Activated CD8-positive, alpha-beta memory T cell treated with anti-CD3 and anti-CD28 coated beads, Interleukin-2, amount 50 U/mL, for 1 hour (primary cell): Measurements from ENCODE around the gene RAB7A.
A peak's percentile ranks its signal among the peaks of the same experiment; 100 is the strongest.

Source experiments
- DNase-seq: peaks from one replicate; pipeline ENCODE4 v3.0.0-alpha.2; 2020; ENCODE audit errors: extremely low read depth

Gene RAB7A

DNA sequence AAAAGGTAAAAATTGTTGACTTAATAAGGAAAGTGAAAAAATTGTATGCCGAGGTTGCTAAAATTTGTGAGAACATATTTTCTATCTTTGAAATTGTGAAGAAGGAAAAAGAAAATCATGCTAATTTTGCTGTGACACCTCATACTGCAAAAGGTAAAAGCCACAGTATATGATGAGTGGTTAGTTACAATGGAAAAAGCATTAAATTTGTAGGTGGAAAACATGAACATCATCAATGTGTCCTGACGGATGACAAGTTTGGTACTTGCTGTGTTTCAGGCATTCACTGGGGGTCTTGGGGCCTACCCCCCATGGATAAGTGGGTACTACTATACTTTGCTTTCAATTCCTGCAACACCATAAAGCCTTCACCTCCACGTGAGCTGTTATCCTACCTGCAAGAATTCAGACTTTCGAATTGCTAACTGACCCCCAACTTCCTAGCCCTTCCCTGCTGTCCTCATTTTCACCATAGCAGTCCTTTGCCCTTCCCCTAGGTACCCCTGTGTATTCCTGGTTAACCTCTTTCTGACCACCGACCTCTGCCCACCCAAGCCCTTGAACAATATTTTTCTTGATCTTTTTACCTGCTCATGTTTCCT is 62.4 kb downstream of the RAB7A start:
- DNase-seq, result no peak

DNA sequence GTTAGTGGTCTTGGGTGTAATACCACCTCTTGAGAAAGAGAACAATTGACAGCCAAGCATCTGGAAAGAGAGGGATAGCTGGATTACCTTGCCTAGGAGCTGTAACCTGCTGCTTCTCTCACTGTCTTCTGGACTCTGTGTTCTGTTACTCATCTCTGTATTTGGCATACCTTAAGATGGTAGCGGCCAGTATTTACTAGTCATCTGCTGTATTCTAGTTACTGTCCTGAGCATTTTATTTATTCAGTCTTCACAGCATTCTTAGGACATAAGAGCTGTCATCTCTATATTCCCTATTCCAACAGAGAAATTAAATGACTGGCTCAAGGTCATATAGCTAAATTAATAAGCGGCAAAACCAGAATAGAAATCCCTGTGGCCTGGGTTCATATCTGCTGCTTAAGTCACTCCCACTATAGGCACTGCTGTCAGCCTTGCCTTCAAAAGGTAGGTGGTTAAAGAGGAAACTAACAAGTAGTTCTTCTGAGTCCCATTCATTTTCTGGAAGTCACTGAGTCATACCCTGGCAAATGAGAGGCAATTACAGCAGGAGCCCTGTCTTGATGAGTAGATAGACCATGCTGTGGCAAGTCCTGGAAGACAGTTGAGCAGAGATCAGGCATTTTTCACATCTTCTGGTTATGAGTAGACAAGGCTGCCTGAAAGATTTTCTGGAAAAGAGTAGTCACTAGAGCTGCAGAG is 68.2 kb downstream of the RAB7A start:
- no peak for DNase-seq

DNA sequence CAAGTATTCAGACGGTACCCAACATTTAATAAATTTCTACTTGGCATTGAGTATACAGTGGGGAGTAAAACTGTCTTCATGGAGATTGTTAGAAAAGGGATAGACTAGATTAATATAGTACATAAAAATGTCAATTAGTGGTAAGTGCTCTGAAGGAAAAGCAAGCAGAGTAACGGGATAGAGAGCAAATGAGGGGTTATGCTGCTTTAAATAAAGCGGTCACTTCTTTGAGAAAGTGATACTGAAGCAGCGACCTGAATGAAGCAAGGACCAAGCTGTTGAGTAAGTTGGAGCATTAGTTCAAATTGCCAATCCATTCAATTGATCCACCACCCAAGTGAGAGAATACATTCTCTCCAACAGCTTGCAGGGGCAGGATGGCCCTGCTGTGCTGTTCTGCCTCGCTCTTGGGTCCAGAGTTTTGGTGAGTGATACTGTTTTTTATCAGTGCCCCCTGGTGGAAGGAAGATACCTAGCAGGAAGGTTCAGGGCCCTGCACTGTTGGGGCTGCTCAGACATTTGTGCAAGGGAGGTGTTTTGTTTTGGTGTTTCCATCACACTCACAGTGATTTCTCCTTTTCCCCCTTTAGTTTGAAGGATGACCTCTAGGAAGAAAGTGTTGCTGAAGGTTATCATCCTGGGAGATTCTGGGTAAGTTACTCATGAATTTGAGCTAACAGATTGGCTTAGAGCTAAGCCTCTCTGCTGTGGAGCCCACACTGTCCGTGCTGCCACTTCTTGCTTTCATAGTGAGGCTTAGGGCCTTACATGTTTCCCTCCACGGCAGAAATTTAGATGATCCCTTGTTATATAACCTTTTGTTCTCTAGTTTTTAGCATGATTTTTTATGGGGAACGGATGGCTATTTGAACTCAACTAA is 69.0 kb downstream of the RAB7A start:
- peak; percentile 28 for DNase-seq

GRCh38 chr3:128799653-128800052 is 73.7 kb downstream of the RAB7A start:
- no peak for DNase-seq

- DNase-seq, result no peak
Observed at GRCh38 chr3:128800241-128801187, 74.5 kb downstream of the RAB7A start.

DNA sequence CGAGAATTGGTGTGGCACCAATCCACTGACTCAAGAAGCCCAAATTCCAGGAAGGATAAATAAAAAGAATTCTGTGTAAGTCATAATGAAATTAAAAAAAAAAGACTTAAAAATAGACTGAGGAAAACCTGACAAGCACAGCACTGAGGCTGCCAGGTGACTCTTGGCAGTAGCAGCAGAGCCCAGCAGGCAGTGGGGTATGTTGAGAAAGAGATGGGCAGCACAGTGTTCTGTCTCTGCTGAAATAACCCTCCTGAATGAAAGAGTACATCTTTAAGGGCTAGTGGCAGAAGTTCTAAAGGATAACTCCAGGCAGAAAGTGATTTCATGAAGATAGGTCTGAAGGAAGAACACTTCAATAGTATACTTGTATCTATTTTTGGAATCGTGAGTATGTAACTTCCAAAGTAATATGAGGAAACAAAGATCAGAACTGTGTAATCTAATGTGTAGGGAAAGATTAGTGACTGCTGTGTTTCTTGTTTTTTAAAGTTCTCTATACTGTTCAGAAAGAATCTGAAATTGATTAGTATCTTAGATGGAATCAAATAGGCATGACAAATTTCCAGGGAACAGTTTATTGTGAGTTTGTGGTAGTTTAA is 75.9 kb downstream of the RAB7A start:
- DNase-seq, result no peak

GRCh38 chr3:128803307-128803706 is 77.3 kb downstream of the RAB7A start:
- DNase-seq, result no peak

DNA sequence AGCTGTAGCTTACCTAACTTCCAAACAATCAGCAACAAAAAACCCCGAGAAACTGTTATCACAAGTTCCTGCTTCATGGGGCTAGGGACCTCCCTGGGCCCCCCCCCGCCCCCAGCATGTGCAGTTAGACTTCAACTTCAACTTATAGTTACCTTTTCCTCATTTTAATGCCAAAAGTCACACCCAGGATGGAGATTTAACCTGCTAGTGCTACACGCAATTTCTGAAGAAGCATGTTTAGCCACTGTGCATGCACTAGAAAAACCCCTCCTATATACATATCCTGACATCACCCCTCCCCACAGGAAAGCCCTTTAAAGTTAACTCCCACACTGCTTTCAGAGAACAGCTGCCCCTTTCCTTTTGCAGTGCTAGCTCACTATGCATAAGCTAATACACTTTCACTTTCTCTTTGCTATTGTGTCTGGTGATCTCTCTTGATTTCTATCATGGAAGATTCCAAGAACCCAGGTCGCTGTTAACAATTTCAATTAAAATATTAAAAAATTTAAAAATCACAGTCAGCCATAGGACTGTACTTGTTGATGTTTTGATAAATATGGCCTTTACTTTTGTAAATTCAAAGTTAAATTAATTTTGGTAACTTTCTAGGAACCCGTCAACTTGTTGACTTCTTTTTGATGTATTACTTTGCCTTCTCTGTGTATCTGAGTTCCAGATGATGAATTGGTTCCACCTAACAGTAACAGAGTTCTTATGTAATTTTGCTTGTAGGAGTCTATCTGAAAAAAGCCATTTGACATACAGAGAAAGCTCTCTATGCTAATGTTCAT is 78.2 kb downstream of the RAB7A start:
- peak; percentile 23 for DNase-seq

DNA sequence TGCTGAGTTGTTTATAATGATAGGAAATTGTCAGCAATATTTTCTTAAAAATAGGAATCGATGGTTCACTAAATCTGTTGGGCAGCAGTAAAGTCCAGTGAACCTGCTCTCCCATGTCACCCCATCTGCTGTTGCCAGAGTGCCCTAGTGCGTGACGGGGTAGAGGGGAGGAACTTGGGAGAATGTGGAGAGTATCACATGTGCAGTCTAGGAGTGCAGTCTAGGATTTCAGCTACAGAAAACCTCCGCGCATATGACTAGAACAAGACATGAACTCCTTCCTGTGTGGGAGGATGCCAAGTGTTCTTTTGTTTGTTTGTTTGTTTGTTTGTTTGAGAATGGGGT is 78.8 kb downstream of the RAB7A start:
- DNase-seq, result no peak

- DNase-seq, result no peak
Observed at GRCh38 chr3:128805772-128806171, 79.8 kb downstream of the RAB7A start.

GRCh38 chr3:128806588-128806987 is 80.6 kb downstream of the RAB7A start:
- no peak for DNase-seq

DNA sequence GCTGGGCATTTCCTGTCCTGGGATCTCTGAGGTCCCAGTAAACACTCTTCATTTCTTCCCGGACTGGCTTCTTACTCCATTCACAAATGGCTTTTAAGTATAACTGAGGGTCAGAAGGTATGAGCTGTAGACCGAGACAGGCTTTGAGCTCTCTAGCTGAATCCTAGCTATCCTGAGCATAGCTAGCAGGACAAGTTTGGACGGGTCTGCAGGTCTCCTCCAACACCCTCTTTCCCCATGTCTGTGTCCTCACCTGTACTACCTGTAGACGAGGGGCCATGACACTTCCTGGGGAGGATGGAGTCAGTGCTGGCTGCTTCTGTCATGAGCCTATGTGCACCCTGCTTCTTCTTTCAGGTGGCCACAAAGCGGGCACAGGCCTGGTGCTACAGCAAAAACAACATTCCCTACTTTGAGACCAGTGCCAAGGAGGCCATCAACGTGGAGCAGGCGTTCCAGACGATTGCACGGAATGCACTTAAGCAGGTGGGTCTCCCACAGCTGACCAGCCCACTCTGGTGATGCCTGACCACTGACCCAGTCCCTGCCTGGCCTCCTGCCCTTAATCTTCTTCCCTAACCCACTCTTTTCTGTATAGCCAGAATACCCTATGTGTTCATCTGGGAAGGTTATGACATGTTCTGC is 81.3 kb downstream of the RAB7A start:
- no peak for DNase-seq

GRCh38 chr3:128808672-128809071 is 82.7 kb downstream of the RAB7A start:
- DNase-seq, result no peak

DNA sequence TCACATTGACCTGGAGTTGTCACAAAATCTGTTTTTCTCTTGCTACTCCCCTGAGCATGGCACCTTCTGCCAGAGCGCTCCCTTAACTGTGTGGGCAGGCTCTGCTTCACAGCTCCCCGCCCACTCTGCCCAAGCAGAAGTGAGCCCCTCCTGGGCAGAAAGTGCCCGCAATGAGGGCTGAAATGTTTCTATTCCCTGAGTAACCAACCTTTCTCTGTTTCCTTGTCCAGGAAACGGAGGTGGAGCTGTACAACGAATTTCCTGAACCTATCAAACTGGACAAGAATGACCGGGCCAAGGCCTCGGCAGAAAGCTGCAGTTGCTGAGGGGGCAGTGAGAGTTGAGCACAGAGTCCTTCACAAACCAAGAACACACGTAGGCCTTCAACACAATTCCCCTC is 87.1 kb downstream of the RAB7A start:
- no peak for DNase-seq

- DNase-seq, result no peak
Observed at GRCh38 chr3:128814060-128814459, 88.1 kb downstream of the RAB7A start.

- no peak for DNase-seq
Observed at GRCh38 chr3:128814519-128815317, 88.7 kb downstream of the RAB7A start.

DNA sequence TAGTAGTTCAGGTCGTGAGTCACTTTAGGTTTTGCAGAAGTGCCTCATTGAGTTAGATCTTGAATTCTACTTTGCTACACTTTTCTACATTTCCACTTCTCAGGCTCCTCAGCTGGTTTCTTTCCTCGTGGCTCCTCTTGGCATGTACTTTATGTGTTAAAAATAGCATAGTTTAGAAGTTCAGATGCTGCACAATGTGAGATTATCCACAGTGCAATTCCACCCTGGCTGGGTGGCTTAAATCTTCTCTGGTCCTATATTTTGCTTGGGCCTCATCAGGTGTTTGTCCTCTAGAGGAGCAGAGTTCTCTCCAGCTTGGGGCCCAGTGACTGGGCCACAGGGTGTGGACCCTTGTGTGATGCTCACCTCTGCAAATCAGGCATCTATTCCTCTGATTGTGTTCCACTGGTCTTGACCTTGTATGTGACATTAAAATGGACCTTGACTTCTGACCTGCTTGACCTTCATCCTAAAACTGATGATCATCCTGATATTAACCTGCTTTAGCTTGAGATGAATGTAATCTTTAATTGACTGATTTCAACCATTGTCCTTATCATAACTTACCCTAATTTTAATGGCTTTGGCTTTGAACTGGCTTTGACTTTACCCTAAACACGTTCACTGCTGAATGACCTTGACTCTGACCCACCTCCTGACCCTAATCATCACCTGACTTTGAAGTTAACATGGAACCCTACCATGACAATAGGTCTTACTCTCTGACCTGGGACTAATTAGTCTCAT is 89.5 kb downstream of the RAB7A start:
- DNase-seq, result no peak

- DNase-seq, result no peak
Observed at GRCh38 chr3:128818186-128818787, 92.3 kb downstream of the RAB7A start.
